T-helper 1 cell treated with Interleukin-12 subunit alpha and Interleukin-12 subunit beta and Interleukin-4 antibody, amounts not matched to agents 30 μg/mL and 1 μg/mL, for 36 hours (primary cell): ENCODE data around the gene GJA3.

Experiments
- H3K27ac Mint-ChIP-seq: one replicate; pipeline ENCODE4 v1.8.0; 2021; ENCODE audit warnings: mild to moderate bottlenecking, mixed read lengths
- H3K27me3 Mint-ChIP-seq: one replicate; pipeline ENCODE4 v1.8.0; 2021; ENCODE audit warnings: low read depth, mixed read lengths
- H3K36me3 Mint-ChIP-seq: one replicate; pipeline ENCODE4 v1.8.0; 2021; ENCODE audit warnings: low read depth, mixed read lengths
- H3K4me1 Mint-ChIP-seq: one replicate; pipeline ENCODE4 v1.8.0; 2021; ENCODE audit warnings: low read depth, mixed read lengths
- H3K4me3 Mint-ChIP-seq: one replicate; pipeline ENCODE4 v1.8.0; 2021; ENCODE audit warnings: mild to moderate bottlenecking, moderate library complexity, mixed read lengths
- H3K9me3 Mint-ChIP-seq: one replicate; pipeline ENCODE4 v1.8.0; 2021; ENCODE audit warnings: mixed read lengths

GJA3 gene

GRCh38 chr13:20131057-20131832 is 29.6 kb downstream of the GJA3 start:
- H3K9me3 Mint-ChIP-seq, result no peaks in the 10 kb centered on the region
- no peak overlapping the region for H3K4me3 Mint-ChIP-seq
- no peak overlapping the region for H3K27ac Mint-ChIP-seq

GRCh38 chr13:20130652-20131051 is 30.2 kb downstream of the GJA3 start:
- H3K27me3 Mint-ChIP-seq, result peaks cover 17% of the 10 kb centered on the region
- no peaks in the 10 kb centered on the region for H3K36me3 Mint-ChIP-seq
- H3K27ac Mint-ChIP-seq, result no peak overlapping the region
- no peaks in the 10 kb centered on the region for H3K9me3 Mint-ChIP-seq
- H3K4me1 Mint-ChIP-seq, result no peaks in the 10 kb centered on the region
- no peak overlapping the region for H3K4me3 Mint-ChIP-seq

More at GRCh38 chr13:20131057-20131832, 29.6 kb downstream of the GJA3 start:
- no peaks in the 10 kb centered on the region for H3K4me1 Mint-ChIP-seq
- H3K36me3 Mint-ChIP-seq, result no peaks in the 10 kb centered on the region
- H3K27me3 Mint-ChIP-seq, result peaks cover 13% of the 10 kb centered on the region

- Mint-ChIP-seq H3K9me3 (no peaks in the 10 kb centered on the region), H3K36me3 (no peaks in the 10 kb centered on the region), H3K4me1 (no peaks in the 10 kb centered on the region), H3K27ac (no peak overlapping the region), H3K4me3 (no peak overlapping the region), H3K27me3 (peaks cover 18% of the 10 kb centered on the region)
These were observed 30.8 kb downstream of the GJA3 start for GRCh38 chr13:20130012-20130411.

GRCh38 chr13:20129076-20129475 is 31.8 kb downstream of the GJA3 start:
- Mint-ChIP-seq H3K27ac (no peak overlapping the region), H3K4me1 (no peaks in the 10 kb centered on the region), H3K9me3 (no peaks in the 10 kb centered on the region), H3K4me3 (no peak overlapping the region), H3K27me3 (peaks cover 25% of the 10 kb centered on the region), H3K36me3 (no peaks in the 10 kb centered on the region)

- Mint-ChIP-seq H3K27ac (no peak overlapping the region), H3K36me3 (no peaks in the 10 kb centered on the region), H3K4me3 (peak overlapping the region; percentile 58), H3K4me1 (no peaks in the 10 kb centered on the region), H3K27me3 (peaks cover 26% of the 10 kb centered on the region), H3K9me3 (no peaks in the 10 kb centered on the region)
These were observed 32.4 kb downstream of the GJA3 start for GRCh38 chr13:20128459-20128931.

GRCh38 chr13:20127562-20128458 is 33.0 kb downstream of the GJA3 start:
- H3K27me3 Mint-ChIP-seq, result peaks cover 29% of the 10 kb centered on the region
- peak overlapping the region; percentile 58 for H3K4me3 Mint-ChIP-seq
- H3K4me1 Mint-ChIP-seq, result no peaks in the 10 kb centered on the region
- H3K36me3 Mint-ChIP-seq, result no peaks in the 10 kb centered on the region
- H3K9me3 Mint-ChIP-seq, result no peaks in the 10 kb centered on the region
- H3K27ac Mint-ChIP-seq, result no peak overlapping the region

- Mint-ChIP-seq H3K27me3 (peaks cover 28% of the 10 kb centered on the region), H3K9me3 (no peaks in the 10 kb centered on the region), H3K4me1 (no peaks in the 10 kb centered on the region), H3K27ac (no peak overlapping the region), H3K36me3 (no peaks in the 10 kb centered on the region), H3K4me3 (peak overlapping the region; percentile 15)
These were observed 33.6 kb downstream of the GJA3 start for GRCh38 chr13:20127262-20127561.

GRCh38 chr13:20126541-20127261 is 34.2 kb downstream of the GJA3 start:
- H3K27ac Mint-ChIP-seq, result no peak overlapping the region
- H3K4me1 Mint-ChIP-seq, result no peaks in the 10 kb centered on the region
- H3K4me3 Mint-ChIP-seq, result no peak overlapping the region
- H3K9me3 Mint-ChIP-seq, result no peaks in the 10 kb centered on the region
- no peaks in the 10 kb centered on the region for H3K36me3 Mint-ChIP-seq
- H3K27me3 Mint-ChIP-seq, result peaks cover 28% of the 10 kb centered on the region

GRCh38 chr13:20125783-20126165 is 35.1 kb downstream of the GJA3 start:
- H3K27me3 Mint-ChIP-seq, result peaks cover 28% of the 10 kb centered on the region
- no peak overlapping the region for H3K27ac Mint-ChIP-seq
- H3K4me1 Mint-ChIP-seq, result no peaks in the 10 kb centered on the region
- H3K36me3 Mint-ChIP-seq, result no peaks in the 10 kb centered on the region
- H3K4me3 Mint-ChIP-seq, result no peak overlapping the region
- no peaks in the 10 kb centered on the region for H3K9me3 Mint-ChIP-seq

- Mint-ChIP-seq H3K36me3 (no peaks in the 10 kb centered on the region), H3K4me1 (peaks cover 3% of the 10 kb centered on the region), H3K4me3 (no peak overlapping the region), H3K27me3 (peaks cover 28% of the 10 kb centered on the region), H3K9me3 (no peaks in the 10 kb centered on the region), H3K27ac (no peak overlapping the region)
These were observed 35.6 kb downstream of the GJA3 start for GRCh38 chr13:20125129-20125782.

- H3K36me3 Mint-ChIP-seq, result no peaks in the 10 kb centered on the region
- H3K27me3 Mint-ChIP-seq, result peaks cover 28% of the 10 kb centered on the region
- H3K4me1 Mint-ChIP-seq, result peaks cover 11% of the 10 kb centered on the region
- no peaks in the 10 kb centered on the region for H3K9me3 Mint-ChIP-seq
- H3K4me3 Mint-ChIP-seq, result no peak overlapping the region
- no peak overlapping the region for H3K27ac Mint-ChIP-seq
These were observed 36.5 kb downstream of the GJA3 start for GRCh38 chr13:20124303-20124702.

GRCh38 chr13:20121159-20121525 is 39.7 kb downstream of the GJA3 start:
- H3K36me3 Mint-ChIP-seq, result no peaks in the 10 kb centered on the region
- peaks cover 16% of the 10 kb centered on the region for H3K4me1 Mint-ChIP-seq
- peak overlapping the region; percentile 10 for H3K27ac Mint-ChIP-seq
- H3K27me3 Mint-ChIP-seq, result peaks cover 22% of the 10 kb centered on the region
- no peaks in the 10 kb centered on the region for H3K9me3 Mint-ChIP-seq
- peak overlapping the region; percentile 34 for H3K4me3 Mint-ChIP-seq

GRCh38 chr13:20119960-20120359 is 40.9 kb downstream of the GJA3 start:
- Mint-ChIP-seq H3K36me3 (no peaks in the 10 kb centered on the region), H3K4me1 (peaks cover 16% of the 10 kb centered on the region), H3K9me3 (no peaks in the 10 kb centered on the region), H3K27ac (no peak overlapping the region), H3K4me3 (peak overlapping the region; percentile 76), H3K27me3 (peaks cover 13% of the 10 kb centered on the region)
